Common myeloid progenitor, CD34-positive (primary cell): ENCODE measurements around the gene CABP1.

Source experiments
- CTCF ChIA-PET: fragments of 350-600 bp; sonication (Branson Sonifier 250); formaldehyde crosslinking; loops from one replicate; lab custom pipeline; 2021; ENCODE audit warnings: antibody characterized with exemption; lab: Charles Lee
- POLR2A ChIA-PET: fragments of 350-600 bp; sonication (Branson Sonifier 250); formaldehyde crosslinking; loops from one replicate; lab custom pipeline; 2021; ENCODE audit warnings: antibody characterized with exemption; lab: Charles Lee
- DNase-seq, 3 donors: peaks; one replicate each; pipeline versions ENCODE4 v3.0.0 to v3.0.0-alpha.2; 2013
- H3K27ac ChIP-seq, 2 experiments: 1 replicate in 1 of 2; 2 replicates in 1 of 2; pipeline ENCODE4 v1.7.0; 2013; ENCODE audit warnings: inconsistent platforms in 2 of 2, low read length in 2 of 2, mild to moderate bottlenecking in 2 of 2, low read depth in 1 of 2, moderate library complexity in 1 of 2; ENCODE audit not compliant: severe bottlenecking in 2 of 2, insufficient read depth in 1 of 2, poor library complexity in 1 of 2
- H3K27me3 ChIP-seq, 5 experiments: replicated peaks in 2 of 5; 1 replicate in 3 of 5; 2 replicates in 2 of 5; pipeline versions ENCODE4 v1.6.1 to v1.7.0; 2013; ENCODE audit warnings: low read length in 4 of 5, mild to moderate bottlenecking in 2 of 5, moderate library complexity in 2 of 5, inconsistent platforms in 1 of 5; ENCODE audit not compliant: insufficient read depth in 5 of 5, control insufficient read depth in 4 of 5
- H3K36me3 ChIP-seq, 4 experiments: 1 replicate in 2 of 4; 2 replicates in 2 of 4; pipeline versions ENCODE4 v1.6.1 to v1.7.0; 2013; ENCODE audit warnings: low read length in 3 of 4, control low read depth in 1 of 4, mild to moderate bottlenecking in 1 of 4; ENCODE audit not compliant: control insufficient read depth in 4 of 4, insufficient read depth in 4 of 4
- H3K4me1 ChIP-seq, 4 experiments: 1 replicate in 3 of 4; 2 replicates in 1 of 4; pipeline versions ENCODE4 v1.6.1 to v1.7.1; 2013; ENCODE audit warnings: low read length in 3 of 4, mild to moderate bottlenecking in 3 of 4, control low read depth in 1 of 4, inconsistent platforms in 1 of 4, moderate library complexity in 1 of 4; ENCODE audit not compliant: control insufficient read depth in 4 of 4, insufficient read depth in 4 of 4; ENCODE audit errors: control extremely low read depth in 1 of 4
- H3K4me3 ChIP-seq, 7 experiments: 1 replicate in 4 of 7; 2 replicates in 3 of 7; pipeline versions ENCODE4 v1.5.1 to v1.7.0; 2013; ENCODE audit warnings: mild to moderate bottlenecking in 7 of 7, low read length in 6 of 7, moderate library complexity in 6 of 7, inconsistent platforms in 2 of 7, low read depth in 2 of 7, control low read depth in 1 of 7; ENCODE audit not compliant: insufficient read depth in 4 of 7, control insufficient read depth in 1 of 7; ENCODE audit errors: extremely low read depth in 1 of 7
- H3K9me3 ChIP-seq, 5 experiments: 1 replicate in 4 of 5; 2 replicates in 1 of 5; pipeline versions ENCODE4 v1.6.1 to v1.7.1; 2013; ENCODE audit warnings: low read length in 4 of 5, mild to moderate bottlenecking in 2 of 5, inconsistent platforms in 1 of 5, low read depth in 1 of 5, moderate library complexity in 1 of 5; ENCODE audit not compliant: control insufficient read depth in 4 of 5, insufficient read depth in 2 of 5; ENCODE audit errors: control extremely low read depth in 1 of 5
- WGBS: methylation state at CpG from one replicate; pipeline ENCODE4 v1.1.5; 2013; ENCODE audit not compliant: insufficient coverage; 5-methylcytosine and 5-hydroxymethylcytosine counted together

CABP1 gene

GRCh38 chr12:120649442-120650232 is 9.2 kb downstream of the CABP1 start:
- no peaks in the 10 kb centered on the region for H3K9me3 ChIP-seq
- no peaks in the 10 kb centered on the region for H3K36me3 ChIP-seq
- CTCF ChIA-PET: interaction anchor here (0.6 to 7.1 kb wide), 42 partner anchors 9 to 460 kb away, joined by 3 to 82 read pairs (median 4); partner anchors contain the start of genes CABP1, MLEC, POP5 and UNC119B
- H3K4me1 ChIP-seq: peaks cover 0 to 17% (median 15%) of the 10 kb centered on the region in 4 experiments
- WGBS: 2% methylated on average over 29 of the region's 33 CpGs
- POLR2A ChIA-PET: interaction anchor here (0.6 kb wide), 1 partner anchor 26 kb away, joined by 5 read pairs; no protein-coding TSS in a partner anchor
- peak overlapping the region in 4 of 7 experiments; percentile 26 to 66 (median 62) for H3K4me3 ChIP-seq
- H3K27me3 ChIP-seq: peaks cover 0 to 34% (median 30%) of the 10 kb centered on the region in 5 experiments
- H3K27ac ChIP-seq: no peak overlapping the region
- peak in 2 of 3 donors; percentile 50 to 62 for DNase-seq

- 67% methylated on average over 9 of the region's 12 CpGs for WGBS
- Histone ChIP-seq H3K9me3 (no peaks in the 10 kb centered on the region), H3K36me3 (no peaks in the 10 kb centered on the region), H3K27ac (no peak overlapping the region), H3K4me1 (peaks cover 0 to 17% (median 15%) of the 10 kb centered on the region in 4 experiments), H3K4me3 (peak overlapping the region in 2 of 7 experiments; percentile 26 to 66), H3K27me3 (peaks cover 0 to 34% (median 24%) of the 10 kb centered on the region in 5 experiments)
- CTCF ChIA-PET: interaction anchor here (0.9 to 7.1 kb wide), 27 partner anchors 8 to 459 kb away, joined by 3 to 82 read pairs (median 6); partner anchors contain the start of genes CABP1, MLEC and POP5
- POLR2A ChIA-PET: no interaction called here
- DNase-seq: no peak
Observed at GRCh38 chr12:120650233-120650690, 9.8 kb downstream of the CABP1 start.

- WGBS: 90% methylated on average over 2 of the region's 5 CpGs
- peaks cover 0 to 29% (median 12%) of the 10 kb centered on the region in 5 experiments for H3K27me3 ChIP-seq
Observed at GRCh38 chr12:120651821-120652220, 11.4 kb downstream of the CABP1 start.

GRCh38 chr12:120652656-120653435 is 12.4 kb downstream of the CABP1 start:
- no peak overlapping the region for H3K4me3 ChIP-seq
- DNase-seq: no peak
- POLR2A ChIA-PET: interaction anchor here (0.5 kb wide), 1 partner anchor 156 kb away, joined by 3 read pairs; no protein-coding TSS in a partner anchor
- no peaks in the 10 kb centered on the region for H3K36me3 ChIP-seq
- no peak overlapping the region for H3K27ac ChIP-seq
- H3K4me1 ChIP-seq: peaks cover 0 to 17% (median 15%) of the 10 kb centered on the region in 4 experiments
- WGBS: 83% methylated on average over 8 of the region's 10 CpGs
- no peaks in the 10 kb centered on the region for H3K9me3 ChIP-seq
- peaks cover 0 to 28% (median 12%) of the 10 kb centered on the region in 5 experiments for H3K27me3 ChIP-seq
- CTCF ChIA-PET: interaction anchor here (1.1 to 3.0 kb wide), 4 partner anchors 8 to 71 kb away, joined by 4 to 11 read pairs (median 6); partner anchors contain the start of gene POP5

More at GRCh38 chr12:120651821-120652220, 11.4 kb downstream of the CABP1 start:
- no peak for DNase-seq
- ChIA-PET POLR2A (interaction anchor here (0.6 kb wide), 1 partner anchor 76 kb away, joined by 4 read pairs; no protein-coding TSS in a partner anchor), CTCF (interaction anchor here (0.6 to 2.2 kb wide), 4 partner anchors 9 to 314 kb away, joined by 3 to 8 read pairs (median 3); partner anchors contain the start of gene POP5)
- peaks cover 0 to 17% (median 15%) of the 10 kb centered on the region in 4 experiments for H3K4me1 ChIP-seq
- H3K36me3 ChIP-seq: no peaks in the 10 kb centered on the region
- H3K27ac ChIP-seq: no peak overlapping the region
- no peaks in the 10 kb centered on the region for H3K9me3 ChIP-seq
- no peak overlapping the region for H3K4me3 ChIP-seq

- DNase-seq: no peak
- peaks cover 0 to 28% (median 12%) of the 10 kb centered on the region in 5 experiments for H3K27me3 ChIP-seq
- no peak overlapping the region for H3K27ac ChIP-seq
- no peak overlapping the region for H3K4me3 ChIP-seq
- no peaks in the 10 kb centered on the region for H3K9me3 ChIP-seq
- ChIA-PET POLR2A (no interaction called here), CTCF (interaction anchor here (1.1 to 3.0 kb wide), 3 partner anchors 8 to 72 kb away, joined by 4 to 11 read pairs (median 8); partner anchors contain the start of gene POP5)
- H3K4me1 ChIP-seq: peaks cover 0 to 16% (median 14%) of the 10 kb centered on the region in 4 experiments
- WGBS: 95% methylated on average over 10 of the region's 11 CpGs
- H3K36me3 ChIP-seq: no peaks in the 10 kb centered on the region
Observed at GRCh38 chr12:120653611-120654010, 13.2 kb downstream of the CABP1 start.

- 93% methylated on average over 10 of the region's 10 CpGs for WGBS
- no peak for DNase-seq
- ChIA-PET CTCF (interaction anchor here (0.8 to 3.0 kb wide), 2 partner anchors 46 to 53 kb away, joined by 3 to 11 read pairs; no protein-coding TSS in a partner anchor), POLR2A (interaction anchor here (0.6 kb wide), 1 partner anchor 26 kb away, joined by 3 read pairs; no protein-coding TSS in a partner anchor)
- Histone ChIP-seq H3K27me3 (peaks cover 0 to 24% (median 10%) of the 10 kb centered on the region in 5 experiments), H3K36me3 (no peaks in the 10 kb centered on the region), H3K27ac (no peak overlapping the region), H3K4me1 (peaks cover 0 to 7% (median 5%) of the 10 kb centered on the region in 4 experiments), H3K9me3 (no peaks in the 10 kb centered on the region), H3K4me3 (no peak overlapping the region)
Observed at GRCh38 chr12:120654656-120655055, 14.2 kb downstream of the CABP1 start.
